Gastrocnemius medialis (tissue), 4 donors: ENCODE results near the gene CREBL2.

Experiments used
- CTCF ChIP-seq, 5 experiments: fragments of 450-650 bp in 3 of 5; fragments of 200-600 bp in 2 of 5; sonication (generic) in 2 of 5; IDR thresholded peaks in 4 of 5; conservative IDR thresholded peaks in 1 of 5; 1 replicate in 4 of 5; 2 replicates in 1 of 5; pipeline ENCODE4 v1.5.1; 2016 to 2019; ENCODE audit warnings: antibody characterized with exemption in 5 of 5, mild to moderate bottlenecking in 3 of 5, moderate library complexity in 3 of 5
- POLR2A ChIP-seq, 2 donors: fragments of 450-650 bp; IDR thresholded peaks; one replicate each; pipeline ENCODE4 v1.6.1; 2017; ENCODE audit warnings: antibody characterized with exemption in 2 of 2, mild to moderate bottlenecking in 2 of 2, moderate library complexity in 2 of 2

DNA sequence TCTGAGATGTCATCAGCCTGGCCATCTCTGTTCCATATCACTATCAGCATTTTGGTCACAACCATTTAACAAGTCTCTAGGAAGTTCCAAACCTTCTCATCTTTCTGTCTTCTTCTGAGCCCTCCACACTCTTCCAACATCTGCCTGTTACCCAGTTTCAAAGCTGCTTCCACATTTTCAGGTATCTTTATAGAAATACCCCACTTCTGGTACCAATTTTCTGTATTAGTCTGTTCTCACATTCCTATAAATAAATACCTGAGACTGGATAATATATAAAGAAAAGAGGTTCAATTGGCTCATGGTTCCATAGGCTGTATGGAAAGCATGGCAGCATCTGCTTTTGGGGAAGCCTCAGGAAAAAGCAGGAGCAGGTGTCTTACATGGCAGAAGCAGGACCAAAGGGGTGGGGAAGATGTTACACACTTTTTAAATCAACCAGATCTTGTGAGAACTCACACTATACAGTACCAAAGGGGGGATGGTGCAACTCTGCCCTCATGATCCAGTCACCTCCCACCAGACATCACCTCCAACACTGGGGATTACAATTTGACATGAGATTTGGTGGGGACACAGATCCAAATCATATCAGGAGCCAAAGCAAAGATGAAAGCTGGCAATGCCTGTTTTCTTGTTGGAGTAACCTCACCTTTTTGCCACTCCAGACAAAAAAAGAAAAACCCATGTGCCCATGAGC is 37.4 kb downstream of the CREBL2 start:
- TF ChIP-seq CTCF (IDR thresholded peaks at IDR 0.05 in 4 of 5, conservative IDR thresholded peaks at IDR 0.05 in 1 of 5), result no peak
- TF ChIP-seq POLR2A (IDR thresholded peaks at IDR 0.05), result no peak
